GM19324 (cell line): ENCODE measurements around the gene WDCP.

Source experiments
- ATAC-seq: cut with Tn5 transposase; IDR thresholded peaks from one replicate; pipeline ENCODE4 v1.9.1; 2021; ENCODE audit warnings: mild to moderate bottlenecking, moderate library complexity; ENCODE audit not compliant: unreplicated experiment, low FRiP score

Gene WDCP

DNA sequence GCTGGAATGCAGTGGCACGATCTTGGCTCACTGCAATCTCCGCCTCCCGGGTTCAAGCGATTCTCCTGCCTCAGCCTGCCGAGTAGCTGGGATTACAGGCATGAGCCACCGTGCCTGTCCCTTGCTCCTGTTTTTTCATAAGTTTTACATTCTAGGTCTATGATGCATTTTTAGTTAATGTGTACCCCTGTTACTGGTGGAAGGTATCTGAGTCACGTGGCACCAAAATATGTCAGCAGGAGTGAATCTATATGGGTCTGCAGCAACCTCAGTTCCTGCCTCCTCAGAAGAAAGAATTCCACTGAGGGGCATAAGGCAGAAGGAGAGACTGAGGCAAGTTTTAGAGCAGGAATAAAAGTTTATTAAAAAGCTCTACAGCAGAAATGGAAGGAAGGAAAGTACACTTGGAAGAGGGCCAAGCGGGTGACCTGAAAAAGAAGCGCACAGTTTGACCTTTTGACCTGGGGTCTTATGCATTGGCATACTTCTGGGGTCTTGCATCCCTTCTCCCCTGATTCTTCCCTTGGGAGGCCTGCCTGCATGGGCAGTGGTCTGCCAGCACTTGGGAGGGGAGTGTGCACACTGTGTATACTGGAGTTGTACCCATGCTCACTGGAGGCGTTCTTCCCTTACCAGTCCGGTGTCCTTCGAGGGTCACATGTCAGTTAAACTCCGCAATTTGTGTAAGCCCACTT is 38.4 kb downstream of the WDCP start:
- no peak for ATAC-seq

DNA sequence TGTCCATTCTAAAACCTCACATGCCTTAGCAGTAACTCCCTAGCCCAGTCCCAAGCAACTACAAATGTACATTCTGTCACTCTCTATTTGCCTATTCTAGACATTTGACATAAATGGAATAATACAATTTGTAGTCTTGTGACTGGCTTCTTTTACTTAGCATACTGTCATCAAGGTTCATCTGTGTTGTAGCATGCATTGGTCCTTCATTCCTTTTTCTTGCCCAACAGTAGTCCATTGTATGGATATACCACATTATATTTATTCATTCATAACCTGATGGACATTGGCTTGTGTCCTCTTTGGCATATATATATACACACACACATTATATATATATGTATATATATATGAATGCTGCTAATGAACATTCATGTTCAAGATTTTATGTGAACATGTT is 39.5 kb downstream of the WDCP start:
- ATAC-seq = no peak

DNA sequence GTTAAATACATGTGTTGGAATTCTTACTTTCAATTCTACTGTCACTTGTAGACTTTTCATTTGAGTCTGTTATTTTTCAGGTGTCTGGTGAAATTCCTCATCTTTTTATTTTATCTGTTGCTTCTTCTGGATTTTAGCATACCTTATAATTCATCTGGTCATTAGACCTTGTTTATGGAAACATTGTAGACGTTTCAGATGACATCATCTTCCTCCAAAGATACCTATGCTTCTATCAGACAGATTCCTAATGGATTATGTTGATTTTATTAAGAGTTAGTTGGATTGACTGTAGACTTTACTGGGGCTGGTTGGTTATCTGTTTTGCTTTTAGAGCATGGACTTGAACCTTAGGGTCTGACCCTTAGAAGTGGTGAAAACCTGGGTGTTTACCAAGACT is 52.6 kb downstream of the WDCP start:
- ATAC-seq = no peak

DNA sequence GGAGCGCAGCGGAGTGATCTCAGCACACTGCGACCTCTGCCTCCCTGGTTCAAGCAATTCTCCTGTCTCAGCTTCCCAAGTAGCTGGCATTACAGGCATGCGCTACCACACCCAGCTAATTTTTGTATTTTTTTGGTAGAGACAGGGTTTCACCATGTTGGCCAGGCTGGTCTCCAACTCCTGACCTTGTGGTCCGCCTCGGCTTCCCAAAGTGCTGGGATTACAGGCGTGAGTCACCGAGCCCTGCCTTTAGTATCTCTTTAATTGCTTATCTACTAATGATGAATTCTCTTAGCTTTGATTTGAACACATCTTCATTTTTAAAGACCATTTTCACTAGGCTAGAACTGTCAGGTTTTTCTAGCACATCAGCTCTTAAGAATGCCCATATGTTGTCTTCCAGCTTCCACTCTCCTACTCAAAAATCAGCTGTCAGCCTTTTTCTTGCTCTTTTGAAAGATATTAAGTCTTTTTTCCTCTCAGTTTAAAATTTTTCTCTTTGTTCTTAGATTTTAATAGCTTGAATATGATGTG is 53.4 kb downstream of the WDCP start:
- no peak for ATAC-seq

DNA sequence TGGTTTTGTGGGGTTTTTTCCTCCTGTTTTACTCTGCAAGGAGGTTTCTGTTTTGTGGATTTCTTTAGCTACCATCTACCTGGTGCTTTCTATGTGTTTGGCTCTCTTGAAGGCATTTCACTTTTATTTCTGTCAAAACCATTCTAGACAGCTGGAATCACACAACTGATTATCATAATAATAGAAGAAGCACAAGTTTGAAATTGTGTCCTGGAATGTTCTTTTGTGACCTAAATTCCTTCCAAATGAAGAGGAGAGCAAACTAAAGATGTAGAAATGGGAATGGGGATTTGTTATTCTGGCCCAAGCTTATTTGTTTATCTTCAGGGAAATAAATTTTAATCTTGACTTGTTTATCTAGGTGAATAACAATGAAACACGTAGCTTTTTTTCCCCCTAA is 54.3 kb downstream of the WDCP start:
- no peak for ATAC-seq

DNA sequence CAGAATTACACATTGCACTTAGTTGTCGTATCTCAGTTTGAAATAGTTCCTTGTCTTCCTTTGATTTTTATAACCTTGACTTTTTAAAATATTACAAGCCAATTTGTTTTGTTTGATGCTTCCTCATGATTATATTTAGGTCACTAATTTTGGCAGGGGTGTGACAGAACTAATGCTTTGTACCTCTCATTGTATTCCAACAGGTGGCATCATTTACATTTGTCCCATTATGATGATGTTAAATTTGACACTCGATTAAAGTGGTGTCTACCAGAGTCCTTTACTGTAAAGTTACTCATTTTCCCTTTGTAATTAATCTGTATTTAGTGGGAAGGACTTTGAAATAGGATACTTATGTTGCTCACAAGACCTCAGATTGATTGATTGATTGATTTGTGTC is 58.8 kb downstream of the WDCP start:
- no peak for ATAC-seq
